ENCODE results near the gene ITGBL1.

DNA sequence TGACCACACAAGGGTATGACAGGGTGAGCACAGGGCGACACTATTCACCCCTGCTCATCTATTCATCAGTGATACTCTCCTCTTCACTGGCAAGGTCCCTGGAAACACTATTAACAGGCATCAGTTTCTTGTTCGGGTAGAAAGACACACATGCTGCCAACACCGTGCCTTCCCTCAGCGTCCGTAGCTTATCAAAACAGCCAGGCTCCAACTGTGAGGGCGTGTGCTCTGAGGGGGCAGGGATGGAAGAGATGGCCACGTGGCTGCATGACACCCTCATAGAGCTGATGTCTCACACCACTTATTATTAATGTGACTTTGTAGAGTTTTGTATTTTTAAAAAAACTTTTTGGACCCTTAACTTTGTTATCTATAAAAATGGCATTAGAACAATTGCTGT lies 160.3 kb downstream of the ITGBL1 start:
- TF ChIP-seq HDGF (IDR thresholded peaks at IDR 0.05; ENCODE audit: borderline replicate concordance) (no peak), ARNT (IDR thresholded peaks at IDR 0.05) (no peak), SUZ12 (IDR thresholded peaks at IDR 0.05) (no peak), FOXM1 (IDR thresholded peaks at IDR 0.05; ENCODE audit: borderline replicate concordance) (no peak), L3MBTL2 (conservative IDR thresholded peaks at IDR 0.05) (no peak), NFRKB (IDR thresholded peaks at IDR 0.05) (no peak), BHLHE40 (IDR thresholded peaks at IDR 0.05; ENCODE audit: borderline replicate concordance) (no peak), ELF4 (IDR thresholded peaks at IDR 0.05) (no peak), SP1 (IDR thresholded peaks at IDR 0.05) (no peak), FOXK2 (IDR thresholded peaks at IDR 0.05) (no peak), ZNF384 (IDR thresholded peaks at IDR 0.05) (no peak), TARDBP (IDR thresholded peaks at IDR 0.05) (no peak)
